GM12891 (cell line): ENCODE data around the gene HLA-DOB.
A peak's percentile ranks its signal among the peaks of the same experiment; 100 is the strongest.

Experiments used
- POLR2A ChIP-seq: IDR thresholded peaks from 2 replicates; pipeline ENCODE4 v1.6.1; 2011; ENCODE audit warnings: low read depth, low read length, control low read depth
- POLR2AphosphoS5 ChIP-seq: IDR thresholded peaks from 2 replicates; pipeline ENCODE4 v1.6.1; 2011; ENCODE audit warnings: low read depth, low read length, control low read depth
- SPI1 ChIP-seq: IDR thresholded peaks from 2 replicates; pipeline ENCODE4 v1.6.1; 2011; ENCODE audit warnings: low read depth, low read length, control low read depth
- TAF1 ChIP-seq: IDR thresholded peaks from 2 replicates; pipeline ENCODE4 v1.6.1; 2011; ENCODE audit warnings: low read depth, low read length, control low read depth

DNA sequence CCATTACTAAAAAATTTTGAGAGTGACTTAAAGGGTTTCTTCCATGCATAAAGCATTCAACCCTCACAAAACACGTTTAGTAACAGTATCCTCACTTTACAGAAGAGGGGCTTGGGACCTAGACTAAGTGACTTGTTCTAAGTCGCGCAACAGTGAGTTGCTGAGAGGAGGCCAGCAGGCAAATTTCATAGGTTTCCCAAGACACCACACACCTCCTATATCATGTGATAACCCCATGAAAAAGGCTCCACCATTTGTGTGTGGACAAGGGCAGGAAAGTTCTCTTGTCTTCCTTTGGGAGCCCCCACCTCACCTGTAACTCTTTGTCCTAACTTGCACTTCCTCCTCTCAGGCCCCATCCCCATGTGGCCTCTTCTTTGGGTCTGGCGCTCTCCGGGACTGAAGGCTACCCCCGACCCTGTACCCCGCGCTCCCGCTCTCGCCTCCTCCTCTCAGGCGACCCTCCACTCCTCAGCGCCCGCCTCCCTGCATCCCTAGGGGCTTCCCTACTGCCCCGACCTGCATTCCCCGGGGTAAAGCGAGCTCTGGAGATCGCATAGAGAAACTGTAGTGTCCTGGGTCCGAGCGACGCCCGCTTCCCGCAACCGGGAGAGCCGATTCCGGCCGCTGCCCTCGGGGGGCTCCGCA is 26.7 kb upstream of the HLA-DOB start:
- TF ChIP-seq TAF1 (no peak), POLR2A (no peak), SPI1 (peak; percentile 68), POLR2AphosphoS5 (no peak)
